ENCODE measurements around the gene ASB8. TPM values are rescaled to one million over a fixed set of nuclear protein-coding genes. Genes with fewer than 3 reads are reported as not detected.
A peak's percentile ranks its signal among the peaks of the same experiment; 100 is the strongest.

ASB8 gene
- total and polyA plus RNA-seq, 2 of the 4 experiments (the other 2 are of a cell fraction) = 22.9 to 26.7 TPM

GRCh38 chr12:48118284-48118871 lies 38.9 kb downstream of the ASB8 start:
- no peak for DNase-seq

More at GRCh38 chr12:48118284-48118871, 38.9 kb downstream of the ASB8 start:
- no peak for ATAC-seq (ENCODE audit: low read depth)
- Histone ChIP-seq H2AFZ (replicated peaks; ENCODE audit: low read length, poor library complexity) (peak overlapping the region; percentile 65), H3K23ac (ENCODE audit: low read depth, low read length) (no peak overlapping the region), H2BK120ac (ENCODE audit: low read depth, low read length) (no peak overlapping the region), H4K8ac (ENCODE audit: low read depth in 2 of 2, low read length in 2 of 2) (peak overlapping the region; percentile 50 to 65; a peak in 2 of 4 replicates), H3K4me1 (ENCODE audit: control insufficient read depth, insufficient read depth, low read length) (no peaks in the 10 kb centered on the region), H3K4ac (ENCODE audit: low read depth, low read length) (no peak overlapping the region), H4K5ac (ENCODE audit: low read depth, low read length) (no peak overlapping the region), H3K9ac (ENCODE audit: low read depth, low read length) (no peak overlapping the region), H3K4me3 (ENCODE audit: insufficient read depth, low read depth, low read length) (no peak overlapping the region), H3K4me2 (ENCODE audit: low read depth, low read length) (peak overlapping the region; percentile 45; the same call in 1 of the 2 replicates), H3K18ac (ENCODE audit: low read depth, low read length) (no peak overlapping the region), H3K9me1 (ENCODE audit: insufficient read depth, low read length) (peaks cover 14% of the 10 kb centered on the region), H3K14ac (replicated peaks; ENCODE audit: low read depth, low read length) (no peak overlapping the region; the same call in 1 of the 2 replicates), H2BK20ac (ENCODE audit: low read depth, low read length) (no peak overlapping the region), H3K27ac (ENCODE audit: insufficient read depth, low read length) (no peak overlapping the region), H3K79me1 (ENCODE audit: low read depth in 1 of 2, low read length in 2 of 2) (peaks cover 24 to 34% of the 10 kb centered on the region in 2 experiments), H2BK15ac (ENCODE audit: low read depth, low read length) (no peak overlapping the region), H2AK9ac (replicated peaks; ENCODE audit: low read depth, low read length, poor library complexity) (peak overlapping the region; percentile 86), H3K9me3 (ENCODE audit: control insufficient read depth, insufficient read depth, low read length) (no peaks in the 10 kb centered on the region), H3K56ac (ENCODE audit: extremely low read depth, insufficient read depth, low read length) (no peak overlapping the region), H3K36me3 (ENCODE audit: control insufficient read depth, insufficient read depth, low read length) (peaks cover 2% of the 10 kb centered on the region; the same call in 1 of the 2 replicates), H2BK5ac (ENCODE audit: low read depth, low read length, poor library complexity, severe bottlenecking) (no peak overlapping the region), H2AK5ac (ENCODE audit: low read depth, low read length) (no peak overlapping the region), H4K20me1 (ENCODE audit: insufficient read depth, low read length) (peaks cover 5% of the 10 kb centered on the region; the same call in 1 of the 2 replicates), H3K27me3 (ENCODE audit: control insufficient read depth, insufficient read depth, low read length) (peaks cover 12% of the 10 kb centered on the region), H4K91ac (ENCODE audit: insufficient read depth, low read depth, low read length) (no peak overlapping the region)
- TF ChIP-seq ELK1 (IDR thresholded peaks at IDR 0.05; ENCODE audit: borderline replicate concordance, low read depth, low read length) = no peak
- no peak for TF ChIP-seq FOS (IDR thresholded peaks at IDR 0.05; ENCODE audit: low read depth, low read length)
- no peak for TF ChIP-seq RFX5 (IDR thresholded peaks at IDR 0.05; ENCODE audit: low read depth, low read length)
- no peak for TF ChIP-seq RCOR1 (IDR thresholded peaks at IDR 0.05; ENCODE audit: insufficient replicate concordance, low read length)
- TF ChIP-seq, protein P1, sequence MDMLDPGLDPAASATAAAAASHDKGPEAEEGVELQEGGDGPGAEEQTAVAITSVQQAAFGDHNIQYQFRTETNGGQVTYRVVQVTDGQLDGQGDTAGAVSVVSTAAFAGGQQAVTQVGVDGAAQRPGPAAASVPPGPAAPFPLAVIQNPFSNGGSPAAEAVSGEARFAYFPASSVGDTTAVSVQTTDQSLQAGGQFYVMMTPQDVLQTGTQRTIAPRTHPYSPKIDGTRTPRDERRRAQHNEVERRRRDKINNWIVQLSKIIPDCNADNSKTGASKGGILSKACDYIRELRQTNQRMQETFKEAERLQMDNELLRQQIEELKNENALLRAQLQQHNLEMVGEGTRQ (IDR thresholded peaks at IDR 0.05; ENCODE audit: low read depth, low read length) = no peak
- no peak for TF ChIP-seq BHLHE40 (IDR thresholded peaks at IDR 0.05; ENCODE audit: low read depth, low read length)
- no peak for TF ChIP-seq CEBPB (IDR thresholded peaks at IDR 0.05; ENCODE audit: low read depth, low read length)
- BruUV-seq (replicated peaks) = no TSS peak
- POLR2A ChIA-PET (ENCODE audit: unreplicated experiment) = no interaction called here
- in situ Hi-C loops (cut with MboI; ENCODE audit: low sequenced_read_pairs) = no loop called here
- no CpG with 5 or more reads among the region's 3 CpGs for whole genome bisulfite sequencing, 2 experiments (ENCODE audit: extremely low coverage in 2 of 2, insufficient read length in 1 of 2)
- CTCF ChIA-PET = interaction anchor here (1.5 kb wide), 1 partner anchor 79 kb away, joined by 3 read pairs; no protein-coding TSS in a partner anchor
- dilution Hi-C loops (cut with HindIII; ENCODE audit: low sequenced_read_pairs, unreplicated experiment) = no loop called here
- intact Hi-C loops (cut with micrococcal nuclease) = loop anchor here (2.0 kb wide), 1 partner anchor 70 kb away; no protein-coding TSS in a partner anchor

Data from IMR-90 (cell line).